ENCODE data around the gene MEMO1.
"Not testable (repeated sequence)": the region's sequence is repeated elsewhere in the genome, so short reads cannot be mapped to it uniquely, and the experiment has no call there.

The MEMO1 gene

GRCh38 chr2:31863015-31863656, 147.7 kb downstream of the MEMO1 start:
- H2BK5ac ChIP-seq (ENCODE audit: low read length); H2BK120ac ChIP-seq (ENCODE audit: low read depth, low read length); H3K18ac ChIP-seq (ENCODE audit: low read length); H3K23ac ChIP-seq (ENCODE audit: low read length); H4K8ac ChIP-seq (ENCODE audit: low read depth, low read length); H4K5ac ChIP-seq (ENCODE audit: low read length); H3K56ac ChIP-seq (ENCODE audit: low read length); H3K79me1 ChIP-seq (ENCODE audit: low read length); H3K27ac ChIP-seq (ENCODE audit: low read depth, low read length); H2BK15ac ChIP-seq (replicated peaks; ENCODE audit: low read depth); DNase-seq; H3K4me1 ChIP-seq (ENCODE audit: control insufficient read depth, low read depth, low read length); H3K4me3 ChIP-seq (ENCODE audit: low read length); H3K79me2 ChIP-seq (ENCODE audit: control insufficient read depth, insufficient read depth, low read length); H3K36me3 ChIP-seq (ENCODE audit: control insufficient read depth, insufficient read depth, low read length); H2AK5ac ChIP-seq (ENCODE audit: low read length); H3K9ac ChIP-seq (ENCODE audit: low read length); H3K27me3 ChIP-seq (ENCODE audit: insufficient read depth, low read length, poor library complexity); H3K4ac ChIP-seq (ENCODE audit: low read depth, low read length); H3K4me2 ChIP-seq (ENCODE audit: low read length): not testable (repeated sequence)
- WGBS (ENCODE audit: extremely low coverage, insufficient coverage, low lambda C conversion rate), result no CpG with 5 or more reads among the region's 9 CpGs

- Histone ChIP-seq H3K56ac (ENCODE audit: low read length) (no peak overlapping the region), H3K9ac (ENCODE audit: low read length) (no peak overlapping the region), H3K79me2 (ENCODE audit: control insufficient read depth, insufficient read depth, low read length) (no peaks in the 10 kb centered on the region), H3K4ac (ENCODE audit: low read depth, low read length) (no peak overlapping the region), H3K23ac (ENCODE audit: low read length) (no peak overlapping the region), H3K27me3 (ENCODE audit: insufficient read depth, low read length, poor library complexity) (no peaks in the 10 kb centered on the region), H3K27ac (ENCODE audit: low read depth, low read length) (no peak overlapping the region), H3K18ac (ENCODE audit: low read length) (no peak overlapping the region), H4K5ac (ENCODE audit: low read length) (no peak overlapping the region), H2AK5ac (ENCODE audit: low read length) (no peak overlapping the region), H3K4me1 (ENCODE audit: control insufficient read depth, low read depth, low read length) (no peaks in the 10 kb centered on the region), H2BK15ac (replicated peaks; ENCODE audit: low read depth) (no peak overlapping the region), H3K4me3 (ENCODE audit: low read length) (no peak overlapping the region), H2BK120ac (ENCODE audit: low read depth, low read length) (no peak overlapping the region), H4K8ac (ENCODE audit: low read depth, low read length) (no peak overlapping the region), H2BK5ac (ENCODE audit: low read length) (no peak overlapping the region), H3K36me3 (ENCODE audit: control insufficient read depth, insufficient read depth, low read length) (no peaks in the 10 kb centered on the region), H3K4me2 (ENCODE audit: low read length) (no peak overlapping the region), H3K79me1 (ENCODE audit: low read length) (no peaks in the 10 kb centered on the region)
- no CpG with 5 or more reads among the region's 2 CpGs for WGBS (ENCODE audit: extremely low coverage, insufficient coverage, low lambda C conversion rate)
- no peak for DNase-seq
Observed at GRCh38 chr2:31859959-31860358, 150.8 kb downstream of the MEMO1 start.

GRCh38 chr2:31853521-31853920, 157.3 kb downstream of the MEMO1 start:
- no peaks in the 10 kb centered on the region for H3K79me1 ChIP-seq (ENCODE audit: low read length)
- DNase-seq, result no peak
- H3K23ac ChIP-seq (ENCODE audit: low read length), result no peak overlapping the region
- no peak overlapping the region for H4K5ac ChIP-seq (ENCODE audit: low read length)
- no peak overlapping the region for H2AK5ac ChIP-seq (ENCODE audit: low read length)
- H3K4me1 ChIP-seq (ENCODE audit: control insufficient read depth, low read depth, low read length), result no peaks in the 10 kb centered on the region
- no peak overlapping the region for H3K4me3 ChIP-seq (ENCODE audit: low read length)
- no peak overlapping the region for H3K4me2 ChIP-seq (ENCODE audit: low read length)
- no peaks in the 10 kb centered on the region for H3K27me3 ChIP-seq (ENCODE audit: insufficient read depth, low read length, poor library complexity)
- no peak overlapping the region for H3K27ac ChIP-seq (ENCODE audit: low read depth, low read length)
- no peak overlapping the region for H3K4ac ChIP-seq (ENCODE audit: low read depth, low read length)
- no peak overlapping the region for H2BK5ac ChIP-seq (ENCODE audit: low read length)
- H3K36me3 ChIP-seq (ENCODE audit: control insufficient read depth, insufficient read depth, low read length), result no peaks in the 10 kb centered on the region
- H4K8ac ChIP-seq (ENCODE audit: low read depth, low read length), result no peak overlapping the region
- H2BK15ac ChIP-seq (replicated peaks; ENCODE audit: low read depth), result no peak overlapping the region
- H3K56ac ChIP-seq (ENCODE audit: low read length), result no peak overlapping the region
- H2BK120ac ChIP-seq (ENCODE audit: low read depth, low read length), result no peak overlapping the region
- H3K79me2 ChIP-seq (ENCODE audit: control insufficient read depth, insufficient read depth, low read length), result no peaks in the 10 kb centered on the region
- H3K9ac ChIP-seq (ENCODE audit: low read length), result no peak overlapping the region
- no peak overlapping the region for H3K18ac ChIP-seq (ENCODE audit: low read length)

GRCh38 chr2:31842150-31842549, 168.7 kb downstream of the MEMO1 start:
- H3K36me3 ChIP-seq (ENCODE audit: control insufficient read depth, insufficient read depth, low read length); DNase-seq; H3K27ac ChIP-seq (ENCODE audit: low read depth, low read length); H3K79me1 ChIP-seq (ENCODE audit: low read length); H3K4me2 ChIP-seq (ENCODE audit: low read length); H4K5ac ChIP-seq (ENCODE audit: low read length); H2BK120ac ChIP-seq (ENCODE audit: low read depth, low read length); H3K18ac ChIP-seq (ENCODE audit: low read length); H3K4me1 ChIP-seq (ENCODE audit: control insufficient read depth, low read depth, low read length); H4K8ac ChIP-seq (ENCODE audit: low read depth, low read length); H3K4ac ChIP-seq (ENCODE audit: low read depth, low read length); H3K9ac ChIP-seq (ENCODE audit: low read length); H2AK5ac ChIP-seq (ENCODE audit: low read length); H3K56ac ChIP-seq (ENCODE audit: low read length); H3K23ac ChIP-seq (ENCODE audit: low read length); H3K27me3 ChIP-seq (ENCODE audit: insufficient read depth, low read length, poor library complexity); H3K79me2 ChIP-seq (ENCODE audit: control insufficient read depth, insufficient read depth, low read length); H3K4me3 ChIP-seq (ENCODE audit: low read length); H2BK5ac ChIP-seq (ENCODE audit: low read length); H2BK15ac ChIP-seq (replicated peaks; ENCODE audit: low read depth): not testable (repeated sequence)
- no CpG with 5 or more reads among the region's 5 CpGs for WGBS (ENCODE audit: extremely low coverage, insufficient coverage, low lambda C conversion rate)

- Histone ChIP-seq H3K18ac (ENCODE audit: low read length) (no peak overlapping the region), H4K5ac (ENCODE audit: low read length) (no peak overlapping the region), H3K4me2 (ENCODE audit: low read length) (no peak overlapping the region), H4K8ac (ENCODE audit: low read depth, low read length) (no peak overlapping the region), H3K9ac (ENCODE audit: low read length) (no peak overlapping the region), H3K27ac (ENCODE audit: low read depth, low read length) (no peak overlapping the region), H2BK120ac (ENCODE audit: low read depth, low read length) (no peak overlapping the region), H3K27me3 (ENCODE audit: insufficient read depth, low read length, poor library complexity) (no peaks in the 10 kb centered on the region), H3K4ac (ENCODE audit: low read depth, low read length) (no peak overlapping the region), H2BK5ac (ENCODE audit: low read length) (no peak overlapping the region), H3K36me3 (ENCODE audit: control insufficient read depth, insufficient read depth, low read length) (no peaks in the 10 kb centered on the region), H3K4me3 (ENCODE audit: low read length) (no peak overlapping the region), H3K56ac (ENCODE audit: low read length) (no peak overlapping the region), H3K23ac (ENCODE audit: low read length) (no peak overlapping the region), H3K79me1 (ENCODE audit: low read length) (no peaks in the 10 kb centered on the region), H2AK5ac (ENCODE audit: low read length) (no peak overlapping the region), H3K79me2 (ENCODE audit: control insufficient read depth, insufficient read depth, low read length) (no peaks in the 10 kb centered on the region), H3K4me1 (ENCODE audit: control insufficient read depth, low read depth, low read length) (no peaks in the 10 kb centered on the region), H2BK15ac (replicated peaks; ENCODE audit: low read depth) (no peak overlapping the region)
- DNase-seq, result no peak
- WGBS (ENCODE audit: extremely low coverage, insufficient coverage, low lambda C conversion rate), result no CpG with 5 or more reads among the region's 1 CpG
Observed at GRCh38 chr2:31835450-31835849, 175.4 kb downstream of the MEMO1 start.

GRCh38 chr2:31832363-31832762, 178.4 kb downstream of the MEMO1 start:
- no peak overlapping the region for H2BK15ac ChIP-seq (replicated peaks; ENCODE audit: low read depth)
- H3K23ac ChIP-seq (ENCODE audit: low read length), result no peak overlapping the region
- H2AK5ac ChIP-seq (ENCODE audit: low read length), result no peak overlapping the region
- no peaks in the 10 kb centered on the region for H3K4me1 ChIP-seq (ENCODE audit: control insufficient read depth, low read depth, low read length)
- no peak overlapping the region for H3K56ac ChIP-seq (ENCODE audit: low read length)
- no peak overlapping the region for H4K5ac ChIP-seq (ENCODE audit: low read length)
- DNase-seq, result no peak
- no peak overlapping the region for H3K18ac ChIP-seq (ENCODE audit: low read length)
- H3K27ac ChIP-seq (ENCODE audit: low read depth, low read length), result no peak overlapping the region
- no peak overlapping the region for H2BK5ac ChIP-seq (ENCODE audit: low read length)
- no CpG with 5 or more reads among the region's 5 CpGs for WGBS (ENCODE audit: extremely low coverage, insufficient coverage, low lambda C conversion rate)
- no peak overlapping the region for H3K9ac ChIP-seq (ENCODE audit: low read length)
- no peak overlapping the region for H2BK120ac ChIP-seq (ENCODE audit: low read depth, low read length)
- no peak overlapping the region for H4K8ac ChIP-seq (ENCODE audit: low read depth, low read length)
- H3K4ac ChIP-seq (ENCODE audit: low read depth, low read length), result no peak overlapping the region
- no peaks in the 10 kb centered on the region for H3K79me1 ChIP-seq (ENCODE audit: low read length)
- H3K36me3 ChIP-seq (ENCODE audit: control insufficient read depth, insufficient read depth, low read length), result no peaks in the 10 kb centered on the region
- H3K4me3 ChIP-seq (ENCODE audit: low read length), result no peak overlapping the region
- no peak overlapping the region for H3K4me2 ChIP-seq (ENCODE audit: low read length)
- H3K79me2 ChIP-seq (ENCODE audit: control insufficient read depth, insufficient read depth, low read length), result no peaks in the 10 kb centered on the region
- H3K27me3 ChIP-seq (ENCODE audit: insufficient read depth, low read length, poor library complexity), result no peaks in the 10 kb centered on the region

Measured in mesendoderm (in vitro differentiated cells).